ENCODE results near the gene FTL. TPM values are rescaled to one million over a fixed set of nuclear protein-coding genes. Genes with fewer than 3 reads are reported as not detected.

The FTL gene
- total and polyA plus RNA-seq, 3 donors from 2014 or later: 746 to 1,424 (median 935) TPM

GRCh38 chr19:49016067-49016839, 51.1 kb downstream of the FTL start:
- WGBS, 2 donors: 90 to 93% methylated on average over 9 to 29 of the region's 29 CpGs
- no peaks in the 10 kb centered on the region for H3K36me3 ChIP-seq (ENCODE audit: low read depth, missing control alignments)
- peaks cover 16% of the 10 kb centered on the region for H3K4me1 ChIP-seq
- no peaks in the 10 kb centered on the region for H3K27me3 ChIP-seq
- TF ChIP-seq POLR2A (IDR thresholded peaks at IDR 0.05): no peak
- TF ChIP-seq CTCF (IDR thresholded peaks at IDR 0.05): no peak
- intact Hi-C loops (cut with DNase I; ENCODE audit: low total_unique reads): no loop called here
- H3K27ac ChIP-seq: no peak overlapping the region
- no peak for DNase-seq
- H3K9me3 ChIP-seq: no peaks in the 10 kb centered on the region
- H3K4me3 ChIP-seq: no peak overlapping the region

Small RNA genes lying within 50 kb of the gene (microRNA-seq; reads per million reads assigned to microRNA genes)
- gene MIR6798 (ENCODE audit: borderline number of aligned reads in 2 of 2, borderline replicate concordance in 1 of 2): 0 to 2.1 reads per million in 2 donors

Small RNA genes lying within 50 kb of the gene (small RNA-seq; reads per million reads assigned to genes)
- gene AC026803.1: 0 reads per million in 2 donors
- 0 to 0.19 reads per million in 2 donors for gene MIR6798

Other genes starting within 250 kb of the FTL start
- gene MAMSTR, start 245.6 kb upstream of the FTL start, total RNA-seq: 10 to 100 TPM; 21.8 TPM
- gene MAMSTR, start 245.6 kb upstream of the FTL start, polyA plus RNA-seq (ENCODE audit: insufficient read depth, low read depth, low replicate concordance): 15.0 TPM
- 10 to 100 TPM; 11.2 to 21.4 TPM for gene RASIP1, start 224.7 kb upstream of the FTL start, total RNA-seq
- gene RASIP1, start 224.7 kb upstream of the FTL start, polyA plus RNA-seq (ENCODE audit: insufficient read depth, low read depth, low replicate concordance): 8.8 TPM
- gene IZUMO1, start 218.4 kb upstream of the FTL start, total RNA-seq: 10 to 100 TPM; 10.5 to 28.9 TPM
- 32.8 TPM for gene IZUMO1, start 218.4 kb upstream of the FTL start, polyA plus RNA-seq (ENCODE audit: insufficient read depth, low read depth, low replicate concordance)
- 1 to 10 TPM; 2.0 to 3.6 TPM for gene FUT1, start 212.7 kb upstream of the FTL start, total RNA-seq
- gene FUT1, start 212.7 kb upstream of the FTL start, polyA plus RNA-seq (ENCODE audit: insufficient read depth, low read depth, low replicate concordance): 5.1 TPM
- gene FGF21, start 209.8 kb upstream of the FTL start, total RNA-seq: not detected
- gene FGF21, start 209.8 kb upstream of the FTL start, polyA plus RNA-seq (ENCODE audit: insufficient read depth, low read depth, low replicate concordance): not detected
- 10 to 100 TPM; 58.5 to 67.4 TPM for gene BCAT2, start 154.3 kb upstream of the FTL start, total RNA-seq
- 38.0 TPM for gene BCAT2, start 154.3 kb upstream of the FTL start, polyA plus RNA-seq (ENCODE audit: insufficient read depth, low read depth, low replicate concordance)
- 10 to 100 TPM in 1 of 2 donors, 1 to 10 TPM in 1; 5.6 to 11.9 TPM for gene HSD17B14, start 128.8 kb upstream of the FTL start, total RNA-seq
- 8.8 TPM for gene HSD17B14, start 128.8 kb upstream of the FTL start, polyA plus RNA-seq (ENCODE audit: insufficient read depth, low read depth, low replicate concordance)
- gene PLEKHA4, start 96.7 kb upstream of the FTL start, total RNA-seq: 10 to 100 TPM; 12.8 to 22.3 TPM
- 19.9 TPM for gene PLEKHA4, start 96.7 kb upstream of the FTL start, polyA plus RNA-seq (ENCODE audit: insufficient read depth, low read depth, low replicate concordance)
- 10 to 100 TPM; 37.2 to 40.9 TPM for gene PPP1R15A, start 92.9 kb upstream of the FTL start, total RNA-seq
- gene PPP1R15A, start 92.9 kb upstream of the FTL start, polyA plus RNA-seq (ENCODE audit: insufficient read depth, low read depth, low replicate concordance): 48.3 TPM
- gene TULP2, start 66.6 kb upstream of the FTL start, total RNA-seq: 10 to 100 TPM; 24.5 to 55.2 TPM
- 72.6 TPM for gene TULP2, start 66.6 kb upstream of the FTL start, polyA plus RNA-seq (ENCODE audit: insufficient read depth, low read depth, low replicate concordance)
- gene NUCB1, start 65.0 kb upstream of the FTL start, total RNA-seq: 100 to 1,000 TPM; 139 to 208 TPM
- 136 TPM for gene NUCB1, start 65.0 kb upstream of the FTL start, polyA plus RNA-seq (ENCODE audit: insufficient read depth, low read depth, low replicate concordance)
- gene DHDH, start 31.6 kb upstream of the FTL start, total RNA-seq: 1 to 10 TPM; 2.3 to 2.4 TPM
- gene DHDH, start 31.6 kb upstream of the FTL start, polyA plus RNA-seq (ENCODE audit: insufficient read depth, low read depth, low replicate concordance): 3.1 TPM
- 10 to 100 TPM; 50.1 to 52.1 TPM for gene BAX, start 10.4 kb upstream of the FTL start, total RNA-seq
- 48.7 TPM for gene BAX, start 10.4 kb upstream of the FTL start, polyA plus RNA-seq (ENCODE audit: insufficient read depth, low read depth, low replicate concordance)
- 10 to 100 TPM; 21.1 to 23.6 TPM for gene GYS1, start 28.0 kb downstream of the FTL start, total RNA-seq
- 13.8 TPM for gene GYS1, start 28.0 kb downstream of the FTL start, polyA plus RNA-seq (ENCODE audit: insufficient read depth, low read depth, low replicate concordance)
- gene RUVBL2, start 28.6 kb downstream of the FTL start, total RNA-seq: 100 to 1,000 TPM; 299 to 395 TPM
- 528 TPM for gene RUVBL2, start 28.6 kb downstream of the FTL start, polyA plus RNA-seq (ENCODE audit: insufficient read depth, low read depth, low replicate concordance)
- gene LHB, start 51.8 kb downstream of the FTL start, total RNA-seq: 10 to 100 TPM in 1 of 2 donors, 1 to 10 TPM in 1; 5.5 to 13.9 TPM
- gene LHB, start 51.8 kb downstream of the FTL start, polyA plus RNA-seq (ENCODE audit: insufficient read depth, low read depth, low replicate concordance): 4.4 TPM
- gene CGB3, start 59.0 kb downstream of the FTL start, total RNA-seq: not detected
- not detected for gene CGB3, start 59.0 kb downstream of the FTL start, polyA plus RNA-seq (ENCODE audit: insufficient read depth, low read depth, low replicate concordance)
- gene CGB2, start 66.6 kb downstream of the FTL start, total RNA-seq: 1 to 10 TPM in 1 of 2 donors, under 1 TPM in 1; 0.99 to 3.6 TPM
- 2.5 TPM for gene CGB2, start 66.6 kb downstream of the FTL start, polyA plus RNA-seq (ENCODE audit: insufficient read depth, low read depth, low replicate concordance)
- 1 to 10 TPM; 2.3 to 2.9 TPM for gene CGB1, start 71.6 kb downstream of the FTL start, total RNA-seq
- not detected for gene CGB1, start 71.6 kb downstream of the FTL start, polyA plus RNA-seq (ENCODE audit: insufficient read depth, low read depth, low replicate concordance)
- gene CGB5, start 78.5 kb downstream of the FTL start, total RNA-seq: 1 to 10 TPM in 1 of 2 donors, not detected in 1; 2.4 TPM
- not detected for gene CGB5, start 78.5 kb downstream of the FTL start, polyA plus RNA-seq (ENCODE audit: insufficient read depth, low read depth, low replicate concordance)
- under 1 TPM in 1 of 2 donors, not detected in 1; 0.43 TPM for gene CGB8, start 83.8 kb downstream of the FTL start, total RNA-seq
- gene CGB8, start 83.8 kb downstream of the FTL start, polyA plus RNA-seq (ENCODE audit: insufficient read depth, low read depth, low replicate concordance): not detected
- 1 to 10 TPM; 3.0 to 3.8 TPM for gene CGB7, start 92.4 kb downstream of the FTL start, total RNA-seq
- 1.7 TPM for gene CGB7, start 92.4 kb downstream of the FTL start, polyA plus RNA-seq (ENCODE audit: insufficient read depth, low read depth, low replicate concordance)
- under 1 TPM; 0.31 to 0.55 TPM for gene NTF4, start 99.5 kb downstream of the FTL start, total RNA-seq
- gene NTF4, start 99.5 kb downstream of the FTL start, polyA plus RNA-seq (ENCODE audit: insufficient read depth, low read depth, low replicate concordance): 0.49 TPM
- gene KCNA7, start 107.4 kb downstream of the FTL start, total RNA-seq: under 1 TPM; 0.25 to 0.39 TPM
- 0.16 TPM for gene KCNA7, start 107.4 kb downstream of the FTL start, polyA plus RNA-seq (ENCODE audit: insufficient read depth, low read depth, low replicate concordance)
- gene SNRNP70, start 120.1 kb downstream of the FTL start, total RNA-seq: 100 to 1,000 TPM; 422 to 484 TPM
- gene SNRNP70, start 120.1 kb downstream of the FTL start, polyA plus RNA-seq (ENCODE audit: insufficient read depth, low read depth, low replicate concordance): 184 TPM
- gene LIN7B, start 149.1 kb downstream of the FTL start, total RNA-seq: 10 to 100 TPM; 57.6 to 66.2 TPM
- 22.4 TPM for gene LIN7B, start 149.1 kb downstream of the FTL start, polyA plus RNA-seq (ENCODE audit: insufficient read depth, low read depth, low replicate concordance)
- 1 to 10 TPM; 4.0 to 8.5 TPM for gene C19orf73, start 153.8 kb downstream of the FTL start, total RNA-seq
- gene C19orf73, start 153.8 kb downstream of the FTL start, polyA plus RNA-seq (ENCODE audit: insufficient read depth, low read depth, low replicate concordance): 1.5 TPM
- 10 to 100 TPM in 1 of 2 donors, 1 to 10 TPM in 1; 9.2 to 13.1 TPM for gene PPFIA3, start 154.2 kb downstream of the FTL start, total RNA-seq
- 8.8 TPM for gene PPFIA3, start 154.2 kb downstream of the FTL start, polyA plus RNA-seq (ENCODE audit: insufficient read depth, low read depth, low replicate concordance)
- gene HRC, start 190.1 kb downstream of the FTL start, total RNA-seq: 1 to 10 TPM; 1.8 to 5.4 TPM
- 4.1 TPM for gene HRC, start 190.1 kb downstream of the FTL start, polyA plus RNA-seq (ENCODE audit: insufficient read depth, low read depth, low replicate concordance)
- gene TRPM4, start 192.5 kb downstream of the FTL start, total RNA-seq: 10 to 100 TPM; 30.5 to 45.7 TPM
- gene TRPM4, start 192.5 kb downstream of the FTL start, polyA plus RNA-seq (ENCODE audit: insufficient read depth, low read depth, low replicate concordance): 16.0 TPM

All from testis (tissue), 3 donors.